HCT116 (cell line): ENCODE results near the gene IL1RAP. TPM values are rescaled to one million over a fixed set of nuclear protein-coding genes. Genes with fewer than 3 reads are reported as not detected.

ENCODE experiments used
- ATAC-seq: fragments of 200-7000 bp; cut with Tn5 transposase; 2 replicates; pipeline ENCODE4 v1.9.1; 2020; ENCODE audit warnings: mild to moderate bottlenecking, moderate library complexity
- BruUV-seq: library from RNA; stranded (reverse); fragments of 400-500 nt; replicated peaks from 2 replicates; lab custom pipeline; 2021; lab: Mats Ljungman, UMichigan
- CTCF ChIA-PET: fragments of 300-600 bp; sonication (Branson Sonifier 250); formaldehyde crosslinking; loops from one replicate; lab custom pipeline; 2021; ENCODE audit warnings: antibody characterized with exemption; lab: Charles Lee
- POLR2A ChIA-PET: fragments of 300-600, 350-600 bp; sonication (Branson Sonifier 250); formaldehyde crosslinking; loops from one replicate; lab custom pipeline; 2021; ENCODE audit warnings: antibody characterized with exemption; lab: Charles Lee
- RAD21 ChIA-PET, 2 experiments: fragments of 300-600 bp; sonication (Branson Sonifier 250); formaldehyde crosslinking; loops; one replicate each; lab custom pipeline; 2023; ENCODE audit warnings: low total read pairs in 2 of 2; ENCODE audit not compliant: uncharacterized antibody in 2 of 2, unreplicated experiment in 2 of 2, low non-redundant PET in 1 of 2; lab: Charles Lee
- DNase-seq: peaks from one replicate; pipeline ENCODE4 v3.0.0-alpha.2; 2010; ENCODE audit warnings: low read depth, low spot score
- H2AFZ ChIP-seq: fragments of 200-600 bp; shearing (Covaris generic), sonication (generic); 2 replicates; pipeline ENCODE4 v1.6.1; 2017; ENCODE audit warnings: low read depth, mixed run types, mixed read lengths, antibody characterized with exemption, low read length; ENCODE audit not compliant: poor library complexity, severe bottlenecking
- H3K27ac ChIP-seq: 2 replicates; pipeline ENCODE4 v1.5.1; 2012; ENCODE audit warnings: low read depth, low read length
- H3K27me3 ChIP-seq: fragments of 200-600 bp; sonication (generic); 2 replicates; pipeline ENCODE4 v1.6.1; 2016; ENCODE audit warnings: mixed run types, low read length, mixed read lengths; ENCODE audit not compliant: insufficient read depth
- H3K36me3 ChIP-seq, 2 experiments: fragments of 200-500 bp in 1 of 2; fragments of 200-600 bp in 1 of 2; sonication (Bioruptor generic) in 1 of 2; sonication (generic) in 1 of 2; 2 replicates each; pipeline versions ENCODE4 v1.5.1 to v1.6.1; 2014 to 2016; ENCODE audit warnings: low read length in 2 of 2, inconsistent platforms in 1 of 2, mixed read lengths in 1 of 2, mixed run types in 1 of 2; ENCODE audit not compliant: insufficient read depth in 2 of 2, control insufficient read depth in 1 of 2
- H3K4me1 ChIP-seq, 2 experiments: fragments of 200-600 bp in 1 of 2; sonication (generic) in 1 of 2; 2 replicates each; pipeline versions ENCODE4 v1.5.1 to v1.6.1; 2012 to 2017; ENCODE audit warnings: low read length in 2 of 2, inconsistent platforms in 1 of 2, mild to moderate bottlenecking in 1 of 2, mixed read lengths in 1 of 2, mixed run types in 1 of 2, moderate library complexity in 1 of 2; ENCODE audit not compliant: insufficient read depth in 2 of 2, control insufficient read depth in 1 of 2
- H3K4me2 ChIP-seq: fragments of 200-600 bp; sonication (generic); 2 replicates; pipeline ENCODE4 v1.6.1; 2017; ENCODE audit warnings: mixed run types, low read length, mixed read lengths
- H3K4me3 ChIP-seq, 2 experiments: fragments of 200-600 bp in 1 of 2; sonication (generic) in 1 of 2; replicated peaks in 1 of 2; 2 replicates each; pipeline ENCODE4 v1.5.1; 2011 to 2016; ENCODE audit warnings: low read length in 2 of 2, control low read depth in 1 of 2, low read depth in 1 of 2, mild to moderate bottlenecking in 1 of 2, mixed read lengths in 1 of 2, mixed run types in 1 of 2
- H3K79me2 ChIP-seq: fragments of 200-600 bp; sonication (generic); 2 replicates; pipeline ENCODE4 v1.6.1; 2017; ENCODE audit warnings: mild to moderate bottlenecking, mixed run types, low read length, moderate library complexity, mixed read lengths; ENCODE audit not compliant: insufficient read depth
- H3K9ac ChIP-seq: fragments of 200-600 bp; sonication (generic); 2 replicates; pipeline ENCODE4 v1.6.1; 2016; ENCODE audit warnings: low read length, mixed read lengths
- H3K9me2 ChIP-seq: fragments of 200-600 bp; sonication (generic), shearing (Covaris generic); 2 replicates; pipeline ENCODE4 v1.6.1; 2017; ENCODE audit warnings: mixed run types, mild to moderate bottlenecking, moderate library complexity; ENCODE audit not compliant: insufficient read depth
- H3K9me3 ChIP-seq, 2 experiments: fragments of 200-500 bp in 1 of 2; fragments of 200-600 bp in 1 of 2; sonication (Bioruptor generic) in 1 of 2; sonication (generic) in 1 of 2; 2 replicates each; pipeline ENCODE4 v1.6.1; 2014 to 2017; ENCODE audit warnings: low read length in 2 of 2, mixed read lengths in 2 of 2, inconsistent platforms in 1 of 2, low read depth in 1 of 2, mild to moderate bottlenecking in 1 of 2, mixed run types in 1 of 2, moderate library complexity in 1 of 2; ENCODE audit not compliant: control insufficient read depth in 1 of 2, insufficient read depth in 1 of 2
- H4K20me1 ChIP-seq: fragments of 200-600 bp; sonication (generic), shearing (Covaris generic); 2 replicates; pipeline ENCODE4 v1.6.1; 2017; ENCODE audit warnings: mixed run types, mild to moderate bottlenecking, moderate library complexity; ENCODE audit not compliant: insufficient read depth
- CEBPB ChIP-seq: IDR thresholded peaks from 2 replicates; pipeline ENCODE4 v1.6.1; 2012; ENCODE audit warnings: low read depth
- CTCF ChIP-seq, 3 experiments: fragments of 200-600 bp in 1 of 3; sonication (generic) in 1 of 3; IDR thresholded peaks in 2 of 3; conservative IDR thresholded peaks in 1 of 3; 2 replicates each; pipeline ENCODE4 v1.5.1; 2012 to 2017; ENCODE audit warnings: low read depth in 2 of 3, low read length in 2 of 3, antibody characterized with exemption in 1 of 3, borderline replicate concordance in 1 of 3, control low read depth in 1 of 3, mild to moderate bottlenecking in 1 of 3, mixed read lengths in 1 of 3, mixed run types in 1 of 3, moderate library complexity in 1 of 3; ENCODE audit not compliant: insufficient read depth in 1 of 3
- EZH2 ChIP-seq: fragments of 200-600 bp; sonication (generic); IDR thresholded peaks from 2 replicates; pipeline ENCODE4 v1.6.1; 2017; ENCODE audit warnings: antibody characterized with exemption, mixed run types
- EZH2phosphoT487 ChIP-seq: fragments of 200-600 bp; IDR thresholded peaks from 2 replicates; pipeline ENCODE4 v1.6.1; 2018; ENCODE audit warnings: antibody characterized with exemption, borderline replicate concordance
- FOSL1 ChIP-seq: IDR thresholded peaks from 2 replicates; pipeline ENCODE4 v1.6.1; 2012; ENCODE audit warnings: low read depth
- POLR2A ChIP-seq: IDR thresholded peaks from 2 replicates; pipeline ENCODE4 v1.7.0; 2011; ENCODE audit warnings: borderline replicate concordance; ENCODE audit not compliant: insufficient read depth, insufficient read length; ENCODE audit errors: extremely low read depth
- POLR2AphosphoS5 ChIP-seq: IDR thresholded peaks from 2 replicates; pipeline ENCODE4 v1.6.1; 2011; ENCODE audit warnings: mild to moderate bottlenecking, low read depth, low read length, moderate library complexity
- REST ChIP-seq: IDR thresholded peaks from 2 replicates; pipeline ENCODE4 v1.6.1; 2012; ENCODE audit warnings: low read depth
- SIN3A ChIP-seq: IDR thresholded peaks from 2 replicates; pipeline ENCODE4 v1.6.1; 2012; ENCODE audit warnings: low read depth
- SP1 ChIP-seq: IDR thresholded peaks from 2 replicates; pipeline ENCODE4 v1.6.1; 2012; ENCODE audit warnings: low read depth
- ZBTB33 ChIP-seq: IDR thresholded peaks from 2 replicates; pipeline ENCODE4 v1.6.1; 2011; ENCODE audit warnings: mild to moderate bottlenecking, low read length, moderate library complexity; ENCODE audit not compliant: insufficient replicate concordance; ENCODE audit errors: extremely low read depth
- ZFX ChIP-seq: fragments of 450-650 bp; IDR thresholded peaks from 2 replicates; pipeline ENCODE4 v1.6.1; 2017
- intact Hi-C: fragments of 100-400 bp; cut with micrococcal nuclease; formaldehyde crosslinking; loops from 2 replicates; pipeline ENCODE4 v1.10.0; 2022
- total RNA-seq: library from RNA; stranded (reverse); gene quantifications from one replicate; pipeline ENCODE4 v1.2.1, GENCODE V29; 2021; ENCODE audit not compliant: unreplicated experiment

IL1RAP gene
- total RNA-seq, 1 experiment from 2014 or later = 5.8 TPM

GRCh38 chr3:190534386-190534785 is 20.5 kb downstream of the IL1RAP start (continued):
- TF ChIP-seq ZBTB33 = no peak

- Histone ChIP-seq H4K20me1 (no peaks in the 10 kb centered on the region), H3K9me2 (no peaks in the 10 kb centered on the region), H2AFZ (no peak overlapping the region), H3K27me3 (no peaks in the 10 kb centered on the region), H3K4me3 (no peak overlapping the region), H3K4me2 (no peak overlapping the region), H3K36me3 (no peaks in the 10 kb centered on the region), H3K27ac (no peak overlapping the region), H3K79me2 (no peaks in the 10 kb centered on the region), H3K4me1 (peaks cover 0 to 5% of the 10 kb centered on the region in 2 experiments; a peak in 1 of 4 replicates), H3K9me3 (no peaks in the 10 kb centered on the region), H3K9ac (no peak overlapping the region)
- DNase-seq = no peak
- ChIA-PET CTCF (no interaction called here), POLR2A (no interaction called here), RAD21 (no interaction called here)
- no peak for TF ChIP-seq FOSL1
- no peak for TF ChIP-seq CEBPB
- no peak for TF ChIP-seq CTCF (IDR thresholded peaks at IDR 0.05 in 2 of 3, conservative IDR thresholded peaks at IDR 0.05 in 1 of 3; ENCODE audit: borderline replicate concordance in 1 of 3, insufficient read depth in 1 of 3, low read depth in 2 of 3, low read length in 2 of 3)
- TF ChIP-seq ZFX = no peak
- no peak for TF ChIP-seq REST
- no peak for TF ChIP-seq POLR2AphosphoS5
- TF ChIP-seq SIN3A = no peak
- no peak for TF ChIP-seq POLR2A
- no peak for TF ChIP-seq SP1
- no peak for TF ChIP-seq EZH2phosphoT487
- no peak for TF ChIP-seq EZH2
- ATAC-seq = no peak
- no TSS peak for BruUV-seq
- intact Hi-C loops = no loop called here
Observed at GRCh38 chr3:190534986-190535385, 21.1 kb downstream of the IL1RAP start.
